ENCODE measurements around the gene ANKRD34A. TPM values are rescaled to one million over a fixed set of nuclear protein-coding genes. Genes with fewer than 3 reads are reported as not detected.

The ANKRD34A gene
- total and polyA plus RNA-seq, 2 experiments from 2014 or later, result 0.76 to 0.90 TPM

- no peak overlapping the region for H3K4me3 ChIP-seq
- H3K36me3 ChIP-seq (replicated peaks; ENCODE audit: insufficient read depth, low read depth), result peaks cover 2% of the 10 kb centered on the region
- DNase-seq (ENCODE audit: low spot score), result no peak
- no peak overlapping the region for H2AFZ ChIP-seq
- 100% methylated on average over 1 of the region's 1 CpG for WGBS (ENCODE audit: low lambda C conversion rate, missing lambda C conversion rate)
- peaks cover 7% of the 10 kb centered on the region for H3K4me1 ChIP-seq (ENCODE audit: insufficient read depth)
- no peak overlapping the region for H3K4me2 ChIP-seq
- no peak overlapping the region for H3K27ac ChIP-seq
- TF ChIP-seq EZH2phosphoT487 (IDR thresholded peaks at IDR 0.05; ENCODE audit: low read depth, severe bottlenecking, unreplicated experiment) (no peak), EZH2 (IDR thresholded peaks at IDR 0.05; ENCODE audit: borderline replicate concordance) (no peak)
- TF ChIP-seq, protein P1, sequence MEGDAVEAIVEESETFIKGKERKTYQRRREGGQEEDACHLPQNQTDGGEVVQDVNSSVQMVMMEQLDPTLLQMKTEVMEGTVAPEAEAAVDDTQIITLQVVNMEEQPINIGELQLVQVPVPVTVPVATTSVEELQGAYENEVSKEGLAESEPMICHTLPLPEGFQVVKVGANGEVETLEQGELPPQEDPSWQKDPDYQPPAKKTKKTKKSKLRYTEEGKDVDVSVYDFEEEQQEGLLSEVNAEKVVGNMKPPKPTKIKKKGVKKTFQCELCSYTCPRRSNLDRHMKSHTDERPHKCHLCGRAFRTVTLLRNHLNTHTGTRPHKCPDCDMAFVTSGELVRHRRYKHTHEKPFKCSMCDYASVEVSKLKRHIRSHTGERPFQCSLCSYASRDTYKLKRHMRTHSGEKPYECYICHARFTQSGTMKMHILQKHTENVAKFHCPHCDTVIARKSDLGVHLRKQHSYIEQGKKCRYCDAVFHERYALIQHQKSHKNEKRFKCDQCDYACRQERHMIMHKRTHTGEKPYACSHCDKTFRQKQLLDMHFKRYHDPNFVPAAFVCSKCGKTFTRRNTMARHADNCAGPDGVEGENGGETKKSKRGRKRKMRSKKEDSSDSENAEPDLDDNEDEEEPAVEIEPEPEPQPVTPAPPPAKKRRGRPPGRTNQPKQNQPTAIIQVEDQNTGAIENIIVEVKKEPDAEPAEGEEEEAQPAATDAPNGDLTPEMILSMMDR (IDR thresholded peaks at IDR 0.05; ENCODE audit: poor library complexity), result no peak
- no peaks in the 10 kb centered on the region for H3K27me3 ChIP-seq
- no peaks in the 10 kb centered on the region for H3K9me2 ChIP-seq (replicated peaks; ENCODE audit: insufficient read depth)
- H4K20me1 ChIP-seq (ENCODE audit: insufficient read depth, poor library complexity, severe bottlenecking), result peaks cover 5% of the 10 kb centered on the region
- H3K9me3 ChIP-seq (ENCODE audit: low read depth), result no peaks in the 10 kb centered on the region
- peaks cover 3% of the 10 kb centered on the region for H3K79me2 ChIP-seq
These were observed 23.6 kb upstream of the ANKRD34A start for GRCh38 chr1:145987926-145988325.

- no peaks in the 10 kb centered on the region for H3K4me1 ChIP-seq (ENCODE audit: insufficient read depth)
- 94% methylated on average over 6 of the region's 6 CpGs for WGBS (ENCODE audit: low lambda C conversion rate, missing lambda C conversion rate)
- peak overlapping the region; percentile 8 for H3K27ac ChIP-seq
- H3K4me3 ChIP-seq, result no peak overlapping the region
- no peaks in the 10 kb centered on the region for H4K20me1 ChIP-seq (ENCODE audit: insufficient read depth, poor library complexity, severe bottlenecking)
- H2AFZ ChIP-seq, result no peak overlapping the region
- TF ChIP-seq, protein P1 (IDR thresholded peaks at IDR 0.05; ENCODE audit: poor library complexity), result no peak
- TF ChIP-seq EZH2phosphoT487 (IDR thresholded peaks at IDR 0.05; ENCODE audit: low read depth, severe bottlenecking, unreplicated experiment), result no peak
- no peak for TF ChIP-seq EZH2 (IDR thresholded peaks at IDR 0.05; ENCODE audit: borderline replicate concordance)
- H3K79me2 ChIP-seq, result no peaks in the 10 kb centered on the region
- H3K9me3 ChIP-seq (ENCODE audit: low read depth), result no peaks in the 10 kb centered on the region
- no peaks in the 10 kb centered on the region for H3K36me3 ChIP-seq (replicated peaks; ENCODE audit: insufficient read depth, low read depth)
- no peaks in the 10 kb centered on the region for H3K9me2 ChIP-seq (replicated peaks; ENCODE audit: insufficient read depth)
- no peaks in the 10 kb centered on the region for H3K27me3 ChIP-seq
- DNase-seq (ENCODE audit: low spot score), result no peak
- no peak overlapping the region for H3K4me2 ChIP-seq
These were observed 22.2 kb upstream of the ANKRD34A start for GRCh38 chr1:145986551-145986950.

GRCh38 chr1:145985502-145986439 is 21.4 kb upstream of the ANKRD34A start:
- H3K9me2 ChIP-seq (replicated peaks; ENCODE audit: insufficient read depth), result no peaks in the 10 kb centered on the region
- H3K79me2 ChIP-seq, result no peaks in the 10 kb centered on the region
- H2AFZ ChIP-seq, result no peak overlapping the region
- H3K4me3 ChIP-seq, result no peak overlapping the region
- no peak overlapping the region for H3K4me2 ChIP-seq
- TF ChIP-seq, protein P1 (IDR thresholded peaks at IDR 0.05; ENCODE audit: poor library complexity), result no peak
- no peak for TF ChIP-seq EZH2phosphoT487 (IDR thresholded peaks at IDR 0.05; ENCODE audit: low read depth, severe bottlenecking, unreplicated experiment)
- TF ChIP-seq EZH2 (IDR thresholded peaks at IDR 0.05; ENCODE audit: borderline replicate concordance), result no peak
- H3K27me3 ChIP-seq, result no peaks in the 10 kb centered on the region
- H4K20me1 ChIP-seq (ENCODE audit: insufficient read depth, poor library complexity, severe bottlenecking), result no peaks in the 10 kb centered on the region
- DNase-seq (ENCODE audit: low spot score), result no peak
- no peaks in the 10 kb centered on the region for H3K4me1 ChIP-seq (ENCODE audit: insufficient read depth)
- no peaks in the 10 kb centered on the region for H3K9me3 ChIP-seq (ENCODE audit: low read depth)
- peak overlapping the region; percentile 27 for H3K27ac ChIP-seq
- 75% methylated on average over 14 of the region's 15 CpGs for WGBS (ENCODE audit: low lambda C conversion rate, missing lambda C conversion rate)
- no peaks in the 10 kb centered on the region for H3K36me3 ChIP-seq (replicated peaks; ENCODE audit: insufficient read depth, low read depth)
